OCI-LY7 (cell line): ENCODE results near the gene COPZ1.

Experiments
- CTCF ChIP-seq: fragments of 200-600 bp; sonication (generic); conservative IDR thresholded peaks from 2 replicates; pipeline ENCODE4 v1.5.1; 2014; ENCODE audit warnings: mild to moderate bottlenecking, antibody characterized with exemption, low read length, moderate library complexity, mixed read lengths
- EZH2phosphoT487 ChIP-seq: fragments of 200-600 bp; sonication (generic); IDR thresholded peaks from 2 replicates; pipeline ENCODE4 v1.6.1; 2018; ENCODE audit warnings: low read depth, borderline replicate concordance, mild to moderate bottlenecking, mixed run types, antibody characterized with exemption, low read length, moderate library complexity, mixed read lengths

DNA sequence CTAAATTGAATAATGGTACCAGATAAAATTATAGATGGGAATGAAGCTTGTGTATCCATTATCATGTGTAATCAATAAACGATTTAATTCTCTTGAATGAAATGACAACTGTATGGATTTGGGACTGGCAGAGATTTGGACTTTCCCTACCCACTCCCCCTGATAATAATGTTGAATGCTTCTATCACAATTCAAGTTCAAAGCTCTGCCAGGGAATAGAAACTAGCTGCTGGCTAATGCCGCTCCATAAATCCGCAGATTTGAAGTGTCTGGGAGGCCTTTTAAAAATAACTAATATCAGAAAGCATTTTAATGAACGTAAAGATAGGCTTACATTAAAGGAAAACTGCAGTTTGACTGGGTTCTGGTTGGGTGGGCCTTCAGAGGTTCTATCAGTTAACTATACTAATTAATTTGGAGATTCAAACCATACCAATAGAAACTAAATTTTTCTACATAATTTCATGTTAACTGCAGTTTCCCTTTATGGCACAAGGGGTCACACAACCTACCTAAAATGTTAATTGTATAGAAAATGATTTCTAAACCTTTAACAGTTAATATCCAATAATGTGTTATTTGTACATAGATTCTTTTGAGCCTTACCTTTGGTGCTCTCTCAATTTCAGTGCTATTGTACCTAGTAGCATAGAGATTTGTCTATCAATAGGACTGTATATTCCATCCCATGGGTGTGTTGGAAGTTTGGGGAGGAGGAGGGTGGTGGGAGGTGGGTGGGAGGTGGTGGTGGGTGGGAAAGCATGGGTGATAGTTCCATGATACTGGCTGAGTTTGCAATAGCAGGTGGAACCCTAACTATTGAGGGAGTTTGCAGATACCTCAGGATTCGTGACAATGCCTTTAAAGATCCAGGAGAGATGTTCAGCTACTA, 39.5 kb upstream of the COPZ1 start:
- TF ChIP-seq EZH2phosphoT487 (no peak), CTCF (peak; percentile 69)
